ENCODE results near the gene AGRN. TPM values are rescaled to one million over a fixed set of nuclear protein-coding genes. Genes with fewer than 3 reads are reported as not detected.
A peak's percentile ranks its signal among the peaks of the same experiment; 100 is the strongest.

Gene AGRN
- total and polyA plus RNA-seq, 4 donors: 1.8 to 22.4 (median 16.9) TPM

GRCh38 chr1:1079408-1080121, 59.6 kb downstream of the AGRN start:
- DNase-seq (ENCODE audit: low spot score): no peak
- H3K27ac ChIP-seq (ENCODE audit: low read depth in 1 of 2, low read length in 2 of 2): no peak overlapping the region

DNA sequence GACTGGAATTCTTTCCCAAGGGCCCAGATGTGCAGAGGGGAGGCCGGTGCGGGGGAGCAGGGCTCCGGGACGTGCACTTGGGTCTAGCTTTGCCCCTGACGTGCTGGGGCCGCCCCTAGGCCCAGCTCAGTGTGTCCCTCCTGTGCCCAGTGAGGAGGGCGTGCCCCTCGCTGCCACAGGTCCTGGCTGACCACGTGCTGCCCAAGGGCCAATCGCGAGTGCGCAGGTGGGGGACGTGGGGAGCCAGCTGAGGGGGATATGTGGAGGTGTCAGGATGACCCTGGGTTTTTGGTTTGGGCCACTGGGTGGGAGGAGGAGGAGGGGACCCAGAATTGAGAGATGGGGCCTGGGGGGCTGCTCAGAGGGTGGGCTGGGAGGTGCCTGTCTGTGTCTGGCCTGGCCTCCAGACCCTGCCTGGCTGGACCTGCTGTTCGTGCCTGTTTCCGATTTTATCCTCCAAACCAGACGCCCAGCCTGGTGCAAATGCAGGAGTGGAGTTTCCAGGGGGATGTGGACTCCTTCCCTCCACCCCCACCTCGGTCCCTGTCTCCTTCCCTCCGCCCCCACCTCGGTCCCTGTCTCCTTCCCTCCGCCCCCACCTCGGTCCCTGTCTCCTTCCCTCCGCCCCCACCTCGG, 60.3 kb downstream of the AGRN start:
- WGBS: 12% methylated on average over 20 of the region's 23 CpGs
- no peak overlapping the region for H3K27ac ChIP-seq (ENCODE audit: low read depth in 1 of 2, low read length in 2 of 2)
- no peaks in the 10 kb centered on the region for H3K27me3 ChIP-seq (ENCODE audit: control insufficient read depth in 4 of 4, insufficient read depth in 4 of 4, low read length in 3 of 4)
- H3K9me3 ChIP-seq (ENCODE audit: control insufficient read depth in 4 of 4, low read length in 3 of 4): no peaks in the 10 kb centered on the region
- H3K36me3 ChIP-seq (ENCODE audit: control insufficient read depth in 4 of 4, insufficient read depth in 3 of 4, low read depth in 1 of 4, low read length in 3 of 4): no peaks in the 10 kb centered on the region
- DNase-seq (ENCODE audit: low spot score): no peak
- H3K9ac ChIP-seq (ENCODE audit: low read depth in 1 of 2, low read length in 2 of 2): no peak overlapping the region
- no peak for TF ChIP-seq NR2F2 (IDR thresholded peaks at IDR 0.05)
- TF ChIP-seq, protein P1, sequence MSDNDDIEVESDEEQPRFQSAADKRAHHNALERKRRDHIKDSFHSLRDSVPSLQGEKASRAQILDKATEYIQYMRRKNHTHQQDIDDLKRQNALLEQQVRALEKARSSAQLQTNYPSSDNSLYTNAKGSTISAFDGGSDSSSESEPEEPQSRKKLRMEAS (IDR thresholded peaks at IDR 0.05): no peak
- no peak for TF ChIP-seq GABPA (IDR thresholded peaks at IDR 0.05 in 1 of 2, conservative IDR thresholded peaks at IDR 0.05 in 1 of 2)
- TF ChIP-seq CTCF (IDR thresholded peaks at IDR 0.05; ENCODE audit: low read depth, low read length, missing input control): no peak
- no peak for TF ChIP-seq SP1 (IDR thresholded peaks at IDR 0.05)
- no peak for TF ChIP-seq HNF4A (conservative IDR thresholded peaks at IDR 0.05)
- TF ChIP-seq RAD21 (IDR thresholded peaks at IDR 0.05): no peak
- TF ChIP-seq TAF1 (conservative IDR thresholded peaks at IDR 0.05): no peak
- TF ChIP-seq JUND (IDR thresholded peaks at IDR 0.05): no peak
- no peak for TF ChIP-seq ATF3 (IDR thresholded peaks at IDR 0.05)
- TF ChIP-seq FOXA1 (IDR thresholded peaks at IDR 0.05): no peak
- no peak for TF ChIP-seq HNF4G (IDR thresholded peaks at IDR 0.05)
- H3K4me1 ChIP-seq (ENCODE audit: control insufficient read depth in 4 of 4, insufficient read depth in 4 of 4, low read length in 3 of 4): peaks cover 8 to 12% (median 9%) of the 10 kb centered on the region in 4 donors
- H3K4me3 ChIP-seq (ENCODE audit: low read depth in 1 of 3, low read length in 3 of 3): peak overlapping the region in 1 of 3 donors; percentile 26

More at GRCh38 chr1:1079408-1080121, 59.6 kb downstream of the AGRN start:
- Histone ChIP-seq H3K36me3 (ENCODE audit: control insufficient read depth in 4 of 4, insufficient read depth in 3 of 4, low read depth in 1 of 4, low read length in 3 of 4) (no peaks in the 10 kb centered on the region), H3K4me3 (ENCODE audit: low read depth in 1 of 3, low read length in 3 of 3) (peak overlapping the region in 1 of 3 donors; percentile 26), H3K9me3 (ENCODE audit: control insufficient read depth in 4 of 4, low read length in 3 of 4) (no peaks in the 10 kb centered on the region), H3K4me1 (ENCODE audit: control insufficient read depth in 4 of 4, insufficient read depth in 4 of 4, low read length in 3 of 4) (peaks cover 8 to 12% (median 9%) of the 10 kb centered on the region in 4 donors), H3K9ac (ENCODE audit: low read depth in 1 of 2, low read length in 2 of 2) (no peak overlapping the region), H3K27me3 (ENCODE audit: control insufficient read depth in 4 of 4, insufficient read depth in 4 of 4, low read length in 3 of 4) (no peaks in the 10 kb centered on the region)
- WGBS: 3% methylated on average over 38 of the region's 38 CpGs
- no peak for TF ChIP-seq JUND (IDR thresholded peaks at IDR 0.05)
- peak; percentile 53 to 63 for TF ChIP-seq RXRA (IDR thresholded peaks at IDR 0.05)
- TF ChIP-seq, protein P2, sequence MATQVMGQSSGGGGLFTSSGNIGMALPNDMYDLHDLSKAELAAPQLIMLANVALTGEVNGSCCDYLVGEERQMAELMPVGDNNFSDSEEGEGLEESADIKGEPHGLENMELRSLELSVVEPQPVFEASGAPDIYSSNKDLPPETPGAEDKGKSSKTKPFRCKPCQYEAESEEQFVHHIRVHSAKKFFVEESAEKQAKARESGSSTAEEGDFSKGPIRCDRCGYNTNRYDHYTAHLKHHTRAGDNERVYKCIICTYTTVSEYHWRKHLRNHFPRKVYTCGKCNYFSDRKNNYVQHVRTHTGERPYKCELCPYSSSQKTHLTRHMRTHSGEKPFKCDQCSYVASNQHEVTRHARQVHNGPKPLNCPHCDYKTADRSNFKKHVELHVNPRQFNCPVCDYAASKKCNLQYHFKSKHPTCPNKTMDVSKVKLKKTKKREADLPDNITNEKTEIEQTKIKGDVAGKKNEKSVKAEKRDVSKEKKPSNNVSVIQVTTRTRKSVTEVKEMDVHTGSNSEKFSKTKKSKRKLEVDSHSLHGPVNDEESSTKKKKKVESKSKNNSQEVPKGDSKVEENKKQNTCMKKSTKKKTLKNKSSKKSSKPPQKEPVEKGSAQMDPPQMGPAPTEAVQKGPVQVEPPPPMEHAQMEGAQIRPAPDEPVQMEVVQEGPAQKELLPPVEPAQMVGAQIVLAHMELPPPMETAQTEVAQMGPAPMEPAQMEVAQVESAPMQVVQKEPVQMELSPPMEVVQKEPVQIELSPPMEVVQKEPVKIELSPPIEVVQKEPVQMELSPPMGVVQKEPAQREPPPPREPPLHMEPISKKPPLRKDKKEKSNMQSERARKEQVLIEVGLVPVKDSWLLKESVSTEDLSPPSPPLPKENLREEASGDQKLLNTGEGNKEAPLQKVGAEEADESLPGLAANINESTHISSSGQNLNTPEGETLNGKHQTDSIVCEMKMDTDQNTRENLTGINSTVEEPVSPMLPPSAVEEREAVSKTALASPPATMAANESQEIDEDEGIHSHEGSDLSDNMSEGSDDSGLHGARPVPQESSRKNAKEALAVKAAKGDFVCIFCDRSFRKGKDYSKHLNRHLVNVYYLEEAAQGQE (IDR thresholded peaks at IDR 0.05): no peak
- no peak for TF ChIP-seq CTCF (IDR thresholded peaks at IDR 0.05; ENCODE audit: low read depth, low read length, missing input control)
- TF ChIP-seq NR2F2 (IDR thresholded peaks at IDR 0.05): peak; percentile 56
- TF ChIP-seq SP1 (IDR thresholded peaks at IDR 0.05): peak; percentile 50
- peak in 1 of 2 donors; percentile 27 for TF ChIP-seq HNF4A (conservative IDR thresholded peaks at IDR 0.05)
- no peak for TF ChIP-seq TAF1 (conservative IDR thresholded peaks at IDR 0.05)
- TF ChIP-seq, protein P1 (IDR thresholded peaks at IDR 0.05): no peak
